Measurements from ENCODE around the gene JPH2.
"Not testable (repeated sequence)": the region's sequence is repeated elsewhere in the genome, so short reads cannot be mapped to it uniquely, and the experiment has no call there.

Gene JPH2

DNA sequence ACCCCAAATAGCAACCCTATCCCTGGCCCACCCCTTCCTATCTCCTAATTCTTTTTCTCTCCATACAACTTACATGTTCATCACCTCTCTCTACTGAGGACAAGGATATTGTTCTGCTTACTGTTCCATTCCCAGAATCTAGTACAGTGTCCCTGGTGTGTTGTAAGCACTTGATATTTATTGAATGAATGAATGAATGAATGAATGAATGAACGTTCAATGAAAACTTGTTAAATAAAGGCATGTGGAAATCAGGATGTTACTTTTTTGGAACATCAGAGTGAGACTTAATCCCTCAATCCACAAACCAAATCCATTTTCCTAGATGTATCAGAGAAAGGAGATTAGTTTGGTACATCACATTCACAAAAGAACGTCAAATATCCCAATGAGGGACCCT lies 6.8 kb upstream of the JPH2 start:
- Histone ChIP-seq H3K4me3 (ENCODE audit: low read length) (no peak overlapping the region), H3K27me3 (ENCODE audit: control insufficient read depth, insufficient read depth, low read length) (no peaks in the 10 kb centered on the region), H3K4me1 (ENCODE audit: control insufficient read depth, insufficient read depth, low read length) (peaks cover 6% of the 10 kb centered on the region), H3K36me3 (ENCODE audit: control insufficient read depth, insufficient read depth, low read length) (peaks cover 17% of the 10 kb centered on the region), H3K27ac (ENCODE audit: low read depth, low read length) (no peak overlapping the region), H3K9ac (ENCODE audit: low read length) (no peak overlapping the region)

DNA sequence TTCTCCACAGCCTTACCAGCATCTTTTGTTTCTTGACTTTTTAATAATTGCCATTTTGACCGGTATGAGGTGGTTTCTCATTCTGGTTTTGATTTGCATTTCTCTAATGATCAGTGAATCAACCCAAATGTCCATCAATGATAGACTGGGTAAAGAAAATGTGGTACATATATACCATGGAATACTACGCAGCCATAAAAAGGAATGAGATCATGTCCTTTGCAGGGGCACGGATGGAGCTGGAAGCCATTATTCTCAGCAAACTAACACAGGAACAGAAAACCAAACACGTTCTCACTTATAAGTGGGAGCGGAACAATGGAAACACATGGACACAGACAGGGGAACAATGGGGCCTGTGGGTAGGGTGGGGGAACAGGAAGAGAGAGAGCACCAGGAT lies 4.7 kb upstream of the JPH2 start:
- H3K36me3 ChIP-seq (ENCODE audit: control insufficient read depth, insufficient read depth, low read length); H3K27ac ChIP-seq (ENCODE audit: low read depth, low read length); H3K9ac ChIP-seq (ENCODE audit: low read length); H3K27me3 ChIP-seq (ENCODE audit: control insufficient read depth, insufficient read depth, low read length); H3K4me3 ChIP-seq (ENCODE audit: low read length): not testable (repeated sequence)
- H3K4me1 ChIP-seq (ENCODE audit: control insufficient read depth, insufficient read depth, low read length), result peaks cover 20% of the 10 kb centered on the region

DNA sequence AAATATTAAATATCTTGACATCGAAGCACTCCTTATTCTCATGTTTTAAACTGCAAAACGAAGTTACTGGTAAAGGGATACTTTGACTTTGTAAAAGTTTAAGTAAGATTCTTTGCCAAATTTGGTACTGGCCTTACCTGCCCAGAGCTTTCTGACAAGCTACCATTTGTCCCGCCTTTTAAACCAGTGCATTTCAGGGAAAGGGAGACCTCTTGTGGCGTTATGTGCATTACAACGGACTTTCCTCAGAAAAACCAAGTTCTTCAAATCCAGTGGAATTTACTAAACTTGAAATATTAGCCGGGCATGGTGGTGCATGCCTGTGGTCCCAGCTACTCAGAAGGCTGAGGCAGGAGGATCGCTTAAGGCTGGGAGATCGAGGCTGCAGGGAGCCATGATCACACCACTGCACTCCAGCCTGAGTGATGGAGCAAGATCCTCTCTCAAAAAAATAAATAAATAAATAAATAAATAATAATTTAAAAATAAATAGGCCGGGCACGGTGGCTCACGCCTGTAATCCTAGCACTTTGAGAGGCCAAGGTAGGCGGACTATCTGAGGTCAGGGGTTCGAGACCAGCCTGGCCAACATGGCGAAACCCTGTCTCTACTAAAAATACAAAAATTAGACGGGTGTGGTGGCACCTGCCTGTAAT lies 3.3 kb upstream of the JPH2 start:
- H3K27ac ChIP-seq (ENCODE audit: low read depth, low read length); H3K36me3 ChIP-seq (ENCODE audit: control insufficient read depth, insufficient read depth, low read length); H3K9ac ChIP-seq (ENCODE audit: low read length); H3K27me3 ChIP-seq (ENCODE audit: control insufficient read depth, insufficient read depth, low read length); H3K4me3 ChIP-seq (ENCODE audit: low read length): not testable (repeated sequence)
- H3K4me1 ChIP-seq (ENCODE audit: control insufficient read depth, insufficient read depth, low read length), result peaks cover 18% of the 10 kb centered on the region

DNA sequence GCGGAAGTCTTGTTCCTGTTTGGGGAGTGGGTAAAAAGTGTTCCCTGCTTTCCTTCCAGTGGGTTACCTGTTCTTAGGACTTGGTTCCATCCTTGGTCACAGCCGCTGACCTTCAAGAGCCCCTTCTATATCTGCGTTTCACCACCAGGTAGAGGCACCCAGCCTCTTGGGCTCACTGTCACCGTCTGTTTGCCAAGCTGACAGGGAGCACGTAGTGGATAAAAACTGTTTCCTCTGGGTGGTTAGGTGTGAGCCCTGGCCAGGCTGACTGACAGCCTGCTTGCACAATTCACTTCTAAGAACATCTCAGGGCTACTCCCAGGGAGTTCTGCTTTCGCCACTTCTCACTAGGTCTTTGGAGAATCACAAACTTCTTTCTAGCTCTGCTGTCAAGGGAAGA lies 1.8 kb upstream of the JPH2 start:
- no peak overlapping the region for H3K4me3 ChIP-seq (ENCODE audit: low read length)
- no peaks in the 10 kb centered on the region for H3K36me3 ChIP-seq (ENCODE audit: control insufficient read depth, insufficient read depth, low read length)
- no peaks in the 10 kb centered on the region for H3K27me3 ChIP-seq (ENCODE audit: control insufficient read depth, insufficient read depth, low read length)
- H3K9ac ChIP-seq (ENCODE audit: low read length), result peak overlapping the region; percentile 3
- H3K4me1 ChIP-seq (ENCODE audit: control insufficient read depth, insufficient read depth, low read length), result peaks cover 18% of the 10 kb centered on the region
- peak overlapping the region; percentile 96 for H3K27ac ChIP-seq (ENCODE audit: low read depth, low read length)

DNA sequence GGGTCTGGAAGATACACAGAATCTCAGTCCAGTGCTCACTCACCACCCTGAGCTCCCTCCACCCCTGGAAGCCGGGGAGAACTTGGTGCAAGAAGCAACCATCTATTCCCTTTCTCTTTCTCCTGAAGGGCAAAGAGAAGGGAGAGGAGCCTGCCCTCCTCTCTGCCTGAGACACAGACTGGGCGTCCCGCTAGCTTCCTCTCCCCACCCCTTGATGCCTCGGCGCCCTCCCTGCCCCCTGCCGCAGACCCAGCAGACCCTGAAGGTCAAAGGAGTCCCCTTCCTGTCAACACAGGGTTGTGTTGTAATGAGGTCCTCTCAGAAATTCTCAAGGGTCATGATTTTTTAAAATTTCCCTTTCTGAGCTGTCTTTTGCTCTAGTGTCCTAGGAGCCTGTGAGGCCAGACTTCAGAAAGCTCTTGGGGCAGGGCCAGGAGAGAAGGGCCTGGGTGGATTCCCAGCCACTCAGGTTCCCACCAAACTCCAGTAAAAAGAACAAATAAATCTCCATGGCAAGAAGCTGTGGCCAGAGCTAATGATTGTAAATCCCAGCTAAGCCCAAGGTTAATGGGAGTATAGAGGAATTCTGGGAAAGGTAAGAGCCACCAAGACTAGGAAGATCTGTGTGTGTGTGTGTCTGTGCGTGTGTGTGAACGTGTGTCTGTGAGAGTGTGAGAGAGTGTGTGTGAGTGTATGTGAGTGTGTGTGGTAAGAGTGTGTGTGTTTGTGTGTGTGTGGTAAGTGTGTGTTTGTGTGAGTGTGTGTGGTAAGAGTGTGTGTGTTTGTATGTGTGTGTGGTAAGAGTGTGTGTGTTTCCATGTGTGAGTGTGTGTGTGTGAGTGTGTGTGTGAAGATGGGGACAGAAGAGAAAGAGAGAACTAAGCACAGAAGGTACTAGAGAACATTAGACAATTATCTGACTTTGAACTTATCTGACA lies 1.1 kb upstream of the JPH2 start:
- Histone ChIP-seq H3K9ac (ENCODE audit: low read length) (peak overlapping the region; percentile 46), H3K4me1 (ENCODE audit: control insufficient read depth, insufficient read depth, low read length) (peaks cover 18% of the 10 kb centered on the region), H3K27ac (ENCODE audit: low read depth, low read length) (peak overlapping the region; percentile 96), H3K36me3 (ENCODE audit: control insufficient read depth, insufficient read depth, low read length) (no peaks in the 10 kb centered on the region), H3K4me3 (ENCODE audit: low read length) (peak overlapping the region; percentile 83), H3K27me3 (ENCODE audit: control insufficient read depth, insufficient read depth, low read length) (no peaks in the 10 kb centered on the region)

DNA sequence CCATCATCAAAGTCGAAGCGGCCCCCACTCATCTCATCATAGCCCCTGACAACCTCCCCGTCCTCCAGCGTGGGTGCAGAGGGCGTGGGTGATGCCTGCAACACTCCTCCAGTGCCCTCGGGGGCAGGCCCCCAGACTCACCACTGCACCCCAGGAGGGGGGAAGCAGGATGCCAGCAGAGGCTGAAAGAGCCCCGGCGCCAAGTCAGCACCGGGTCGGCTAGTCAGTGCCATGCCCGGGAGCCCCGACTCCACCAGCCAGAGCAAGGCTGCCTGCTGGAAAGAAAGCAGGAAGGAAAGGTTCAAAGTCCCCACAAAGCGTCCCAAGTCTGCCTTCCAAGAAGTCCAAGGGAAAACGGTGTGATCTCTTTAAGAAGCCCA lies 324 bp downstream of the JPH2 start:
- peak overlapping the region; percentile 83 for H3K4me3 ChIP-seq (ENCODE audit: low read length)
- peak overlapping the region; percentile 85 for H3K9ac ChIP-seq (ENCODE audit: low read length)
- no peaks in the 10 kb centered on the region for H3K36me3 ChIP-seq (ENCODE audit: control insufficient read depth, insufficient read depth, low read length)
- peak overlapping the region; percentile 96 for H3K27ac ChIP-seq (ENCODE audit: low read depth, low read length)
- H3K27me3 ChIP-seq (ENCODE audit: control insufficient read depth, insufficient read depth, low read length), result no peaks in the 10 kb centered on the region
- H3K4me1 ChIP-seq (ENCODE audit: control insufficient read depth, insufficient read depth, low read length), result peaks cover 23% of the 10 kb centered on the region

DNA sequence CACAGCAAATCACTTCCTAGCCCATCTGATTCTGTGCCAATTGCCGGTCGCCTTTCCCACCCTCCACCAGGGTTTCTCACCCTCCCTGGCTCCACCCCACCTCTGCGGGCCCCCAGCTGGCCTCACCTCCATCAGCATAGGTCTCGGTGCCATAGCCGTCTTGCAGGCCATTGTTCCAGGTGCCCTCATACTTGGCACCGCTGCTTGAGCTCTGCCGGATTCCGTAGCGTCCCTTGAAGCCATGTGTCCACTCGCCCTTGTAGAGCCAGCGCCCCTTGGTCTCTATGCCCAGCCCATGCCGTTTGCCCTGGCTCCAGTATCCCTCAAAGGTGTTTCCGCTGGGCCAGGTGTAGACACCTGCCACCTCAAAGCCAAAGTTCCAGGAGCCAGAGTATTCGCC lies 787 bp downstream of the JPH2 start:
- no peaks in the 10 kb centered on the region for H3K27me3 ChIP-seq (ENCODE audit: control insufficient read depth, insufficient read depth, low read length)
- peak overlapping the region; percentile 96 for H3K27ac ChIP-seq (ENCODE audit: low read depth, low read length)
- H3K4me1 ChIP-seq (ENCODE audit: control insufficient read depth, insufficient read depth, low read length), result peaks cover 27% of the 10 kb centered on the region
- no peaks in the 10 kb centered on the region for H3K36me3 ChIP-seq (ENCODE audit: control insufficient read depth, insufficient read depth, low read length)
- peak overlapping the region; percentile 85 for H3K9ac ChIP-seq (ENCODE audit: low read length)
- peak overlapping the region; percentile 83 for H3K4me3 ChIP-seq (ENCODE audit: low read length)

DNA sequence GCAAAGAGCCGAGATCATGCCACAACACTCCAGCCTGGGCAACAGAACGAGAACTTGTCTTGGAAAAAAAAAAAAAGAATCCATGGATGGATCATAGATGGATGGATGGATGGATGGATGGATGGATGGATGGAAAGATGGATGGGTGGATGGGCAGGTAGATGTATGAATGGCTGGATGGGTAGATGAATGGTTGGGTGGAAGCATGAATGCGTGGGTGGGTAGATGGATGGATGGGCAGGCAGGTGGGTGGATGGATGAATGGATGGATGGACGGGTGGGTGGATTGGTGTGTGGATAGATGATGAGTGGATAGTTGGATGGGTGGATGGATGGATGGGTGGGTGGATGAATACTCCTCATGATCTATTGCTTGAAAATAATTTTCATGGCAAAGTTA lies 1.4 kb downstream of the JPH2 start:
- no peaks in the 10 kb centered on the region for H3K36me3 ChIP-seq (ENCODE audit: control insufficient read depth, insufficient read depth, low read length)
- H3K4me3 ChIP-seq (ENCODE audit: low read length), result peak overlapping the region; percentile 83
- H3K9ac ChIP-seq (ENCODE audit: low read length), result no peak overlapping the region
- peak overlapping the region; percentile 96 for H3K27ac ChIP-seq (ENCODE audit: low read depth, low read length)
- H3K27me3 ChIP-seq (ENCODE audit: control insufficient read depth, insufficient read depth, low read length), result no peaks in the 10 kb centered on the region
- peaks cover 29% of the 10 kb centered on the region for H3K4me1 ChIP-seq (ENCODE audit: control insufficient read depth, insufficient read depth, low read length)

DNA sequence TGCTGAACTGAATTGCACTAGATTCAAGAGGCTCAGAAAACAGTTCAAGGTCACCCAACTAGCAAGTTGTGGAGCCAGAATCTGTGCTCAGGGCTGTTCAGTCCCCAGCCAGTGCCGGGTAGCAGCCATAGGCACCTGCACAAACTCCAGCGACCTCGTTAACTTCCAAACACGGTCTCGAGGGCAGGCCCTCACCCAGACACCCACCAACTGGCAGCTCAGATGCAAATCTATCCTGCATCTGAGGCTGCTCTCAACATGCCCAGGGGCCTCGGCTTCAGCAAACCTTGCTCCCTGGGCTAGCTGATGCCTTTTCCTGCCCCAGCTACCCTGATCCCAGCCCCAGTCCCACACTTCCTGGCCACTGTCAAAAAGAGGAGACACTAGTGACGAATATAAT lies 3.7 kb downstream of the JPH2 start:
- Histone ChIP-seq H3K27me3 (ENCODE audit: control insufficient read depth, insufficient read depth, low read length) (no peaks in the 10 kb centered on the region), H3K27ac (ENCODE audit: low read depth, low read length) (peak overlapping the region; percentile 96), H3K36me3 (ENCODE audit: control insufficient read depth, insufficient read depth, low read length) (no peaks in the 10 kb centered on the region), H3K4me1 (ENCODE audit: control insufficient read depth, insufficient read depth, low read length) (peaks cover 34% of the 10 kb centered on the region), H3K4me3 (ENCODE audit: low read length) (peak overlapping the region; percentile 48), H3K9ac (ENCODE audit: low read length) (peak overlapping the region; percentile 22)

DNA sequence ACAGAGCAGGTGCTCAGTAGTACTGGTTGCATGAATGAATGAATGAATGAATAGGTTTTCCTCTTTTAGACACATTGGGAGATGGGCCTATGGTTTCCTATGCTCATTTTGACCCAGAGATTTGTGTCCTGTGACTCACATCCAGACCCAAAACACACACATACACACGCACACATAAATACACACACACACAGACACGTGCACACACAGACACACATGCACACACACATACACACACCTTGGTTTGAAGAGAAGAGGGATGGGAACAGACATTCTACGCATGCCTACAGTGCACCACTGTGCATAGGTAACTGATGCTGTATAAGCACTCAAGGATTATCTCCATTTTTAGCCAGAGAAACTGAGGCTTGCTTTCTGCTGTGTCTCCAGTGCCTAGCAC lies 4.1 kb downstream of the JPH2 start:
- Histone ChIP-seq H3K4me1 (ENCODE audit: control insufficient read depth, insufficient read depth, low read length) (peaks cover 32% of the 10 kb centered on the region), H3K9ac (ENCODE audit: low read length) (no peak overlapping the region), H3K36me3 (ENCODE audit: control insufficient read depth, insufficient read depth, low read length) (no peaks in the 10 kb centered on the region), H3K4me3 (ENCODE audit: low read length) (peak overlapping the region; percentile 48), H3K27ac (ENCODE audit: low read depth, low read length) (peak overlapping the region; percentile 96), H3K27me3 (ENCODE audit: control insufficient read depth, insufficient read depth, low read length) (no peaks in the 10 kb centered on the region)

DNA sequence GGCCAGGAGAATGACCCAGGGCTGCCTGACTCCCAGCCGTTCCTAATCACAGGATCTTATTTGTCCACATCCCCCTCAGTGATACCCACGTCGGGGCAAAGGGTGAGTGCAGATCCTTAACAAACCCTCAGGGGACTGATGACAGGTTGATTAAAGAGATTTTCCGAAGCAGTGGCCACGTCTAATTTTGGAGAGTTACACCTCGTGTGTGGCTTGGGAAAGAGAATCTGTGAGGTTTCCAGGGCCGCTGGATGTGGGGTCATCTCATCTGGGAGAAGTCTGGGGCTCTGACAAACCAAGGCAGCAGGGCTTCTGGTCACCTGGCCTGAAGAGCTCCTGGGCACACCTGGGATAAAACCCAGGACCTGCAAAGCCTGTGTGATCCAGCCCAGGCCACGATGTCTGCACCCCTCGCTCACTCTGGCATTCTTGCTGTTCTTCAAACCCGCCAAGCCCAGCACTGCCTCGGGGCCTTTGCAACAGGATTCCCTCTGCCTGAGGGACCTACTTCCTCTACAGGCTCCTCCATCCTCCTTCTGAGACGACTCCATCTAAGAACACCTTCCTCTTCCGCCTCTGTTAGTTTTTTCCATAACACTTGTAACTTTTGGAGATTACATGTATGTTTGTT lies 4.7 kb downstream of the JPH2 start:
- no peaks in the 10 kb centered on the region for H3K27me3 ChIP-seq (ENCODE audit: control insufficient read depth, insufficient read depth, low read length)
- peak overlapping the region; percentile 48 for H3K4me3 ChIP-seq (ENCODE audit: low read length)
- peak overlapping the region; percentile 96 for H3K27ac ChIP-seq (ENCODE audit: low read depth, low read length)
- no peak overlapping the region for H3K9ac ChIP-seq (ENCODE audit: low read length)
- H3K4me1 ChIP-seq (ENCODE audit: control insufficient read depth, insufficient read depth, low read length), result peaks cover 33% of the 10 kb centered on the region
- H3K36me3 ChIP-seq (ENCODE audit: control insufficient read depth, insufficient read depth, low read length), result no peaks in the 10 kb centered on the region

DNA sequence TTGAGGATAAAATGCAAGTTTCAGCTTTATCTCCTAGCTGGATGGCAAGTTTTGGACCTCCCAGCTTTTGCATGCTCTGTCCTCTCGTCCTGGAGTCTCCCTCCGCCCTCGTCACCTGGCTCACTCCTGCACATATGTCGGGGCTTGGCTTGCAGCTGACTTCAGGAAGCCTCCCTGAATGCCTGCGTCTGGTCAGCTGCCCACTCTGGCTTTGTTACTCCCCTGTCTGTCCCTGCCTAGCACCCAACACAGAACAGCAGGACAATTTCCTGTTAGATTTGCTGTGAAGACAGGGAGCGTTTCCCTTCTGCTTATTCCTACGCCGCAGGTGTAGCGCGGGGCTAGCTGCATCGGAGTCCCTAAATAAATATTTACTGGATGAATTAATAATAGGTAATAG lies 5.4 kb downstream of the JPH2 start:
- H3K9ac ChIP-seq (ENCODE audit: low read length), result no peak overlapping the region
- H3K27me3 ChIP-seq (ENCODE audit: control insufficient read depth, insufficient read depth, low read length), result no peaks in the 10 kb centered on the region
- H3K27ac ChIP-seq (ENCODE audit: low read depth, low read length), result peak overlapping the region; percentile 96
- H3K36me3 ChIP-seq (ENCODE audit: control insufficient read depth, insufficient read depth, low read length), result no peaks in the 10 kb centered on the region
- H3K4me1 ChIP-seq (ENCODE audit: control insufficient read depth, insufficient read depth, low read length), result peaks cover 38% of the 10 kb centered on the region
- H3K4me3 ChIP-seq (ENCODE audit: low read length), result peak overlapping the region; percentile 38
